HEK293T (cell line): ENCODE measurements around the gene LGR5.

Experiments
- CTCF ChIA-PET: fragments of 350-600 bp; formaldehyde crosslinking; extraction: SDS; loops from one replicate; lab custom pipeline; 2021; ENCODE audit warnings: antibody characterized with exemption, inconsistent platforms; lab: Yijun Ruan, JAX
- POLR2A ChIA-PET: fragments of 350-600 bp; formaldehyde crosslinking; extraction: SDS; loops from one replicate; lab custom pipeline; 2020; ENCODE audit warnings: antibody characterized with exemption, inconsistent platforms; lab: Yijun Ruan, JAX
- DNase-seq: peaks from one replicate; pipeline ENCODE4 v3.0.0; 2012; ENCODE audit warnings: mixed read lengths; ENCODE audit errors: extremely low spot score
- ARNT ChIP-seq: fragments of 450-650 bp; IDR thresholded peaks from 2 replicates; pipeline ENCODE4 v1.6.1; 2017; ENCODE audit warnings: mild to moderate bottlenecking
- BHLHE40 ChIP-seq: fragments of 450-650 bp; IDR thresholded peaks from 2 replicates; pipeline ENCODE4 v1.6.1; 2016; ENCODE audit warnings: mild to moderate bottlenecking, moderate library complexity, borderline replicate concordance
- CTBP1 ChIP-seq: fragments of 450-650 bp; IDR thresholded peaks from 2 replicates; pipeline ENCODE4 v1.6.1; 2016; ENCODE audit warnings: borderline replicate concordance
- ELF4 ChIP-seq: fragments of 450-650 bp; IDR thresholded peaks from 2 replicates; pipeline ENCODE4 v1.6.1; 2017; ENCODE audit warnings: antibody characterized with exemption
- FOXA1 ChIP-seq: fragments of 450-650 bp; IDR thresholded peaks from 2 replicates; pipeline ENCODE4 v1.6.1; 2016; ENCODE audit warnings: mild to moderate bottlenecking
- FOXK2 ChIP-seq: fragments of 450-650 bp; IDR thresholded peaks from 2 replicates; pipeline ENCODE4 v1.6.1; 2016; ENCODE audit warnings: mild to moderate bottlenecking
- FOXM1 ChIP-seq: fragments of 450-650 bp; IDR thresholded peaks from 2 replicates; pipeline ENCODE4 v1.6.1; 2017; ENCODE audit warnings: mild to moderate bottlenecking, borderline replicate concordance
- HDGF ChIP-seq: fragments of 450-650 bp; IDR thresholded peaks from 2 replicates; pipeline ENCODE4 v1.6.1; 2017; ENCODE audit warnings: antibody characterized with exemption, borderline replicate concordance
- L3MBTL2 ChIP-seq: fragments of 450-650 bp; conservative IDR thresholded peaks from 2 replicates; pipeline ENCODE4 v1.6.1; 2016; ENCODE audit warnings: mild to moderate bottlenecking
- LEF1 ChIP-seq: fragments of 450-650 bp; IDR thresholded peaks from 2 replicates; pipeline ENCODE4 v1.6.1; 2017; ENCODE audit warnings: mild to moderate bottlenecking, borderline replicate concordance
- NFRKB ChIP-seq: fragments of 450-650 bp; IDR thresholded peaks from 2 replicates; pipeline ENCODE4 v1.6.1; 2016; ENCODE audit warnings: mild to moderate bottlenecking, moderate library complexity
- SP1 ChIP-seq: fragments of 450-650 bp; IDR thresholded peaks from 2 replicates; pipeline ENCODE4 v1.6.1; 2017
- SUZ12 ChIP-seq: fragments of 450-650 bp; IDR thresholded peaks from 2 replicates; pipeline ENCODE4 v1.6.1; 2016; ENCODE audit warnings: mild to moderate bottlenecking
- TARDBP ChIP-seq: fragments of 450-650 bp; IDR thresholded peaks from 2 replicates; pipeline ENCODE4 v1.6.1; 2016
- ZNF384 ChIP-seq: fragments of 450-650 bp; IDR thresholded peaks from 2 replicates; pipeline ENCODE4 v1.6.1; 2016
- TF ChIP-seq, protein P1 (sequence below): fragments of 450-650 bp; IDR thresholded peaks from 2 replicates; pipeline ENCODE4 v1.6.1; 2016

The LGR5 gene

DNA sequence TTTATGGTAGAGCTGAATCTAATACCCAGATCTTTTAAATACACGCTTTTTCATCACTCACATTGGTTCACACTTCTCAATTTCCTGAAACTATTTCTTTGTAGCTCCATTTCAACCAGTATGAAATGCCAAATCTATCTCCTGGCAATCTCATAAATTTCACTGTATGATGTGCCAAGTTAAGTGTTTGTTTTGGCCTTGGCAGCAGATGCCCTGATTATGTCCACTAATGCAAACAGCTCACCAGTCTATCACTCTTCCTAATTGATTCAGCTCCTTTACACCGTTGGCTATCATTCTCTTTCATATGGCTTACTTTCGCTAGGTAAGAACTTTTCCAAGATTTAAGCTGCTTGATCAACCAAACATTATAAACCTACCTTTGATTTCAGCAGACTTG, 165.4 kb downstream of the LGR5 start:
- ChIA-PET POLR2A (no interaction called here), CTCF (interaction anchor here (0.6 kb wide), 1 partner anchor 174 kb away, joined by 3 read pairs; no protein-coding TSS in a partner anchor)
- TF ChIP-seq SUZ12 = no peak
- no peak for TF ChIP-seq ARNT
- TF ChIP-seq ZNF384 = no peak
- TF ChIP-seq TARDBP = no peak
- no peak for TF ChIP-seq HDGF
- no peak for TF ChIP-seq NFRKB
- TF ChIP-seq, protein P1, sequence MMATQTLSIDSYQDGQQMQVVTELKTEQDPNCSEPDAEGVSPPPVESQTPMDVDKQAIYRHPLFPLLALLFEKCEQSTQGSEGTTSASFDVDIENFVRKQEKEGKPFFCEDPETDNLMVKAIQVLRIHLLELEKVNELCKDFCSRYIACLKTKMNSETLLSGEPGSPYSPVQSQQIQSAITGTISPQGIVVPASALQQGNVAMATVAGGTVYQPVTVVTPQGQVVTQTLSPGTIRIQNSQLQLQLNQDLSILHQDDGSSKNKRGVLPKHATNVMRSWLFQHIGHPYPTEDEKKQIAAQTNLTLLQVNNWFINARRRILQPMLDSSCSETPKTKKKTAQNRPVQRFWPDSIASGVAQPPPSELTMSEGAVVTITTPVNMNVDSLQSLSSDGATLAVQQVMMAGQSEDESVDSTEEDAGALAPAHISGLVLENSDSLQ = no peak
- no peak for TF ChIP-seq ELF4
- no peak for TF ChIP-seq L3MBTL2
- no peak for TF ChIP-seq SP1
- no peak for TF ChIP-seq FOXM1
- TF ChIP-seq LEF1 = no peak
- no peak for DNase-seq

DNA sequence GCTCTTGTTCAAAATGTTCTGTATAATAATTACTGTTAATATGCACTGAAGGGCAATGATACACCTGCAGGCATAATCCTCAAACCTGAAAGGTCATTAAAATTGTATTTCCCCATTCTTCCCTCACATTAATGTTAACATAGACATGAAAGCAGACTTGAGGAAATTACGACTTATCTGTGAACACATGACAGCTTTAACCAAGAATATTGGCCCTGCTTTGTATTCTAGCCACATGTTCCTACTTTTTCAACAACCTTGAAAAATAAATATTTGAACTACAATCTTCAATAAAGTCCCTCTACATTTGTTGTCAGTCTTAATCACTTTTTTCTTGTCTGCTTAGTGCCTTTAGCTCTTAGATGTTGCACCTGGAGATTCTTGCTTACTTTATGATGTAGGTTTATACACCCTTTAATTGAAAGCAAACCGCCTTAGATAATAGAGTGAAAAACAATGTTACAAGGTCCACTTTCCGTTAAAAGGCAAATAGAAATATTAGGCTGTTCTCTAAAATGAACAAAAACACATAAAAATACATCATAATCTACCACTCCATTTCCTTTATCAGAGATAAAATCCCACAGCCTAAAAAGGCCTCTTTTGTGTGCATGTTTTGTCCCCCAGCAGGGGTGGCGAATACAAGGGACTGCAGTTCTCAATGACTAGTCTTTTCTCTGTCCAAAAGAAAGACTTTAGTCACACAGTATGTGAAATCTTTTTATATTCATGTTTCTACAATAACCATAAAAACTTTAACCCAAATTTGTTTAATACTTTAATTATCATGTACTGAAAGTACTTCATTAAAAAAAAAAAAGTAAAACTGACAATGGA, 168.1 kb downstream of the LGR5 start:
- CTCF ChIA-PET = no interaction called here
- POLR2A ChIA-PET = no interaction called here
- DNase-seq = no peak
- TF ChIP-seq HDGF = no peak
- TF ChIP-seq L3MBTL2 = no peak
- TF ChIP-seq ELF4 = no peak
- no peak for TF ChIP-seq ARNT
- no peak for TF ChIP-seq FOXA1
- TF ChIP-seq NFRKB = no peak
- TF ChIP-seq SP1 = no peak
- TF ChIP-seq, protein P1 = no peak
- TF ChIP-seq FOXK2 = no peak
- TF ChIP-seq BHLHE40 = no peak
- TF ChIP-seq FOXM1 = no peak
- TF ChIP-seq TARDBP = no peak
- TF ChIP-seq LEF1 = no peak
- no peak for TF ChIP-seq CTBP1
- no peak for TF ChIP-seq SUZ12
- TF ChIP-seq ZNF384 = no peak

DNA sequence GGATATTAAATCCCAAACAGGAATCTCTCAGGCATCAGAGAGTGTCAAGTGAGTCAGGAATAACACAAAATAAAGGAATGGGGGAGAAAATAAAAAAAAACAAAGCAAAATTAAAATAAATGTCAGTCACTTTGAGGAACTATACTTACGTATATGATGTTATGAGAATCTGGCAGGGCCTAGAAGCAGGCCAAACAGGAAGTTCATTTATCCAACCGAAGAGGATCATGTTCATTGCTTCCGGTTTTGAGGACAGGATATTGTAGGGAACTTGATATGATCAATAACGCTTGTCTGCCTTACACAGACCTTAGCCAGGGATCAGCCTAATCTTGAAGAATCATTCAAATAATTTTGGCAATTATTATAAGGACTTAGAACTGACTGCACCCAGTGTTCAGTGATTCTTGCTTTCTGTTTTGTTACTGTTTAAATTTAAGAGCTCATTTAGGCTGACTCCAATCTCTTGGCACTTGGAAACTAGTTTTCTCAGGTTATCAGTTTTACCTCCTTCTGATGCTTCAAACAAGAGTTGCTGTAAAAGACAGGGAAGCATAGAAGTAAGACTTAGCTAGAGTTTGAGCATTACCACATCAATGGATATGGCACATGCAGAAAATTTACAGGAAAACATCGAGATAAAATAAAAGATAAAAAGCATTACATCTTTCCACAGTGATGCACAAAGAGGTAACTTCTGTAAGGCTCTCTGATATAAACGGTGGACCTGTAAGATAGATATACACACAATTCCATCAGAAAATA, 170.6 kb downstream of the LGR5 start:
- TF ChIP-seq ZNF384 (no peak), FOXM1 (no peak), L3MBTL2 (no peak), ARNT (no peak), SUZ12 (no peak), CTBP1 (no peak), ELF4 (no peak)
- DNase-seq = no peak
- ChIA-PET POLR2A (no interaction called here), CTCF (no interaction called here)

DNA sequence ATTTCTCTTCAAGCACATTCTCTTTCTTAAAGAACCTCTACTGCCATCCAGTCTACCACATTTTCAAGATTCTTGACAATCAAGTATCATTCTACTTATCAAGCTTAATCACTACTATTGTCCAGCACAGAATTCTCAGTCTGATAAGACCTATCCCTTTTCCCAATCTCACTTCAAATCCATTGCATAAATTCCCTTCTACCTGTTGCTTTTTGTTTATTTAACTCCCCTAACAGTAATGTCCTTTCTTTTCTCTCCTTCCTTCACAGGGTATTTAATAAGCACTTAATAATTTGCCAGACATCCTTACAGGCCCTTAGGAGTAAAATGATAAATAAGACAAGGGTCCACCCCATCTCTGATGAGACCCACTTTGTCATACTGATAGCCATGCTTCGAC, 182.3 kb downstream of the LGR5 start:
- POLR2A ChIA-PET = no interaction called here
- CTCF ChIA-PET = no interaction called here
- TF ChIP-seq SP1 (no peak), FOXA1 (no peak), SUZ12 (no peak), ARNT (no peak), LEF1 (no peak), TARDBP (no peak), L3MBTL2 (no peak), CTBP1 (no peak), NFRKB (no peak), BHLHE40 (no peak), FOXM1 (no peak), ZNF384 (no peak), ELF4 (no peak), HDGF (no peak)
- TF ChIP-seq, protein P1 = no peak
- DNase-seq = no peak

DNA sequence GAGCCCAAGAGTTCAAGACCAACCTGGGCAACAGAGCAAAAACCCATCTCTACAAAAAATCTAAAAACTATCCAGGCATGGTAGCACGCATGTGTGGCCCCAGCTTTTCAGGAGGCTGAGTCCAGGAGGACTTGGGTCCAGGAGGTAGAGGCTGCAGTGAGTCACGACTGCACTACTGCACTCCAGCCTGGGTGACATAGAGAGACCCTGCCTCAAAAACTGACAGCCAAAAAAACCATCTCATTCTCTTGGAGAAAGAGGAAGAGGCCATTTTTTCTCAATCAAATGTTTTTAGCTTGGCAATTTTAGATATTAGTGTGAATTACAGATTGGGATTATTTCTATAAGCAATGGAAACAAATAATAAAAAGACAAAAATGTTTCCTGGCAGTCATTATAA, 185.9 kb downstream of the LGR5 start:
- ChIA-PET CTCF (no interaction called here), POLR2A (no interaction called here)
- no peak for DNase-seq
- TF ChIP-seq FOXM1 (no peak), FOXA1 (no peak), L3MBTL2 (no peak), HDGF (no peak), FOXK2 (no peak), NFRKB (no peak), SUZ12 (no peak)

DNA sequence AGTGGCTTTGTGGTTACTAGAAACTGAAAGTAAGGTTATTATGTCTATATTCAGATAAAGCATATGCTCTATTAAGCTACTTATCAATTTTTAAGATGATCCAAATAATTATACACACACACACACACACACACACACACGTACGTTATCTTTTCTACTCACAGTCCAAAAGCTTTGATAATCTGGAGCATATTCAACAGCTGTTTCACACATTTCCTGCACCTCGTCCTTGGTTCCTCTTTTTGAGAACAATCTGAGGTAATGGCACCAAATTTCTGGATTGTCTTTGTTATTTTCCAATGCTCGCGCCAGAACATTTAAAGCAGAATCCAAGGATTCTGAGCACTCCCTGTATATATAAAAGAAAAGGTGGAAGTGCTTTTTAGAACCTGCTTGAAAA, 186.5 kb downstream of the LGR5 start:
- POLR2A ChIA-PET = interaction anchor here (0.7 kb wide), 1 partner anchor 38 kb away, joined by 3 read pairs; the partner anchor contains the start of gene ZFC3H1
- CTCF ChIA-PET = no interaction called here
- no peak for TF ChIP-seq FOXK2
- no peak for TF ChIP-seq SUZ12
- TF ChIP-seq ELF4 = no peak
- TF ChIP-seq NFRKB = no peak
- no peak for DNase-seq
